GM12865 (cell line): ENCODE results near the gene URAD.
"Not testable (repeated sequence)": the region's sequence is repeated elsewhere in the genome, so short reads cannot be mapped to it uniquely, and the experiment has no call there.

Experiments
- DNase-seq: peaks from one replicate; pipeline ENCODE4 v3.0.0; 2010; ENCODE audit warnings: low read depth
- H3K4me3 ChIP-seq: 2 replicates; pipeline ENCODE4 v1.5.1; 2011; ENCODE audit warnings: mild to moderate bottlenecking, low read depth, low read length, control low read depth
- TF ChIP-seq, protein P1 (sequence below): IDR thresholded peaks from 2 replicates; pipeline ENCODE4 v1.5.1; 2011; ENCODE audit warnings: low read length, control low read depth, low read depth, inconsistent platforms; ENCODE audit not compliant: insufficient read depth; ENCODE audit errors: missing control alignments

The URAD gene

DNA sequence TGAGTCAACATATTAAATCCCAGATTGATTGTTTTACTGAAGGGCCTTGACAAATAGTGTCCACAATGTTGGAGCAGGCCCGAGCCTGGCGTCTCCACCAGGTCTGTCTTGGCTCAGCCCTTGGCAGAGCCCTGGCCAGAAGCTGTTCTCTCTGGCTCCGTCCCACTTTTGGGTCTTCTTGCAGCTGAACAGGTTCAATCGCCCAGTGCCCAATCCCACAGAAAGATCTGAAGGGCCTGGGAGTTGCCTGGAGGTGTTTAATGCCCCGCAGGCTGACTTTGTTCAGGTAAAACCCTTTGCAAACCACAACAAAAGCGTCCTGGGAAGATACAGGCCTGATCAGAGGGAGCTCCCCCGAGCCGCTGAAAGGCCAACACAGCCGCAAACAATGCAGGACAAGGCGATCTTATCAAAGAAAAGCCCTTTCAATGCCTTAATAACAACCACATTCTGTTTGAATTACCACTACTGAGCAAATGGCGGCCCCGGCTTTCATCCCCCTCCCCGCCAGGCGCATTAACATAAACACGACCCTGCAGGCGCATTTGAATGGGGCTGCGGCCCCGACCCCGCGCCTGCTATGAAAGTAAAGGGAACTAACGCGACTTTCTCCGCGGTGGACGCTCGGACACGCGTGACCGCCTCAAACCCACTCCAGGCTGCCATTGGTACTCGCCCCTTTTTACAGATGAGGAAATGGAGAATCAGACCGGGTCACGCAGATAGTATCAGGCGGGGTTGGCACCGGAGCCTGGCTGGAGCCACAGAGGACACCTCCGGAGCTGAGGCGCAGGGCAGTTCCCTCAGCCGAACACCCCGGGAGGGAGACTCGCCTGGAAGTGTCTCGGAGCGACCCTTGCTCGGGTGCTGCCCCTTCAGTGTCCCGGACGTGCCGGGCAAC, 22.5 kb downstream of the URAD start:
- TF ChIP-seq, protein P1, sequence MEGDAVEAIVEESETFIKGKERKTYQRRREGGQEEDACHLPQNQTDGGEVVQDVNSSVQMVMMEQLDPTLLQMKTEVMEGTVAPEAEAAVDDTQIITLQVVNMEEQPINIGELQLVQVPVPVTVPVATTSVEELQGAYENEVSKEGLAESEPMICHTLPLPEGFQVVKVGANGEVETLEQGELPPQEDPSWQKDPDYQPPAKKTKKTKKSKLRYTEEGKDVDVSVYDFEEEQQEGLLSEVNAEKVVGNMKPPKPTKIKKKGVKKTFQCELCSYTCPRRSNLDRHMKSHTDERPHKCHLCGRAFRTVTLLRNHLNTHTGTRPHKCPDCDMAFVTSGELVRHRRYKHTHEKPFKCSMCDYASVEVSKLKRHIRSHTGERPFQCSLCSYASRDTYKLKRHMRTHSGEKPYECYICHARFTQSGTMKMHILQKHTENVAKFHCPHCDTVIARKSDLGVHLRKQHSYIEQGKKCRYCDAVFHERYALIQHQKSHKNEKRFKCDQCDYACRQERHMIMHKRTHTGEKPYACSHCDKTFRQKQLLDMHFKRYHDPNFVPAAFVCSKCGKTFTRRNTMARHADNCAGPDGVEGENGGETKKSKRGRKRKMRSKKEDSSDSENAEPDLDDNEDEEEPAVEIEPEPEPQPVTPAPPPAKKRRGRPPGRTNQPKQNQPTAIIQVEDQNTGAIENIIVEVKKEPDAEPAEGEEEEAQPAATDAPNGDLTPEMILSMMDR: no peak
- no peak for DNase-seq
- H3K4me3 ChIP-seq: no peak overlapping the region

DNA sequence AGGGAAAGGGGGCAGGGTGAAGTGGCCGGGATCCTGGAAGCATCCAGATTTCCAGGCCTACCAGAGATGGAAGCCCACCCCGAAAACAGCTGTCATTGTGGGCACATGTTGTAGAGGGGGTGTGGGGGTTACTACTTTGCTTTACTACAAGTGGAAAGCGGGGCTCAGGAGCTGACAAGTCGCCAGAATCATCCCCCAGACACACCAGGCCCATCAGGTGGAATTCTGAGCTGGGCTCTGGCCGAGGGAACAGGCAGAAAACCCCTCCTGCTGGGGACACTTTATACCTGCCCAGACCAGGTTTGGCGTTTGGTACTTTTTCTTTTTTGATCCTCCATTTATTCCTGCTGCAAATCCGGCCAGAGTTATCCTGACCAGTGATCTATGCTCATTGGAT, 23.2 kb downstream of the URAD start:
- DNase-seq: no peak

DNA sequence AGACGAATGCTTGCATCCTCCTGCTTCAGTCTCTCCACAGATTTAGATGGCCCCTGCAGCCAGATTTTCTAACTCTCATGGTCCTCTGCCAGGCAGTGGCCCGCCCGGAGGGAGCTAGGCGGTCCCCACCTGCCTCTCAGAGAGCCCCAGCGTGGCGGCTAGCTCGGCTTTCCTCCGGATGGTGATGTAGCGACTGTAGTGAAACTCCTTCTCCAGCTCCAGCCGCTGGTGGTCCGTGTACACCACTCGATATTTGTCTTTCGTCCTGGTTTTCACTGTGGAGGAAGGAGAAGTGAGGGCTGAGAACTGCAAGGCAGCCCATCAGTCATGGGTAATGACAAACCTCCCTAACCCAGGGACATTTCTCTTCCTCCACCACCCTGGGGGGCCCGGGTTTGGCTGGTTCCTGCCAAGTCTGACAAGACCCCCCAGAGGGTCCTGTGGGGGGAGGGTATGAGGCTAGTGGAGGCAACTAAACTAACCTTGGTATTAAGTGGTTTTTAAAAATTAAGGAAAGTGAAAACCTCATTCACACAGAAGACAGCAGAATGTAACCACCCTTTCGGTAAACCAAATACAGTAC, 23.7 kb downstream of the URAD start:
- no peak overlapping the region for H3K4me3 ChIP-seq
- TF ChIP-seq, protein P1: no peak
- no peak for DNase-seq

More for the DNA sequence above, 23.2 kb downstream of the URAD start:
- H3K4me3 ChIP-seq: no peak overlapping the region
- TF ChIP-seq, protein P1: no peak

DNA sequence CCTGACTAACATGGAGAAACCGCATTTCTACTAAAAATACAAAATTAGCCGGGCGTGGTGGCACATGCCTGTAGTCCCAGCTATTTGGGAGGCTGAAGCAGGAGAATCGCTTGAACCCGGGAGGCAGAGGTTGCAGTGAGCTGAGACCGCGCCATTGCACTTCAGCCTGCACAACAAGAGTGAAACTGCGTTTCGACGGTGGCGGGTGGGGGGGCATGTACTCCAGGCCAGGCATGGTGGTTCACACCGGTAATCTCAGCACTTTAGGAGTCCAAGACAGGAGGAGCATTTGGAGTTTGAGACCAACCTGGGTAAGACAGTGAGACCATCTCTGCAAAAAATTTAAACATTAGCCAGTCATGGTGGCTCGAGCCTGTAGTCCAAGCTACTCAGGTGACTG, 24.3 kb downstream of the URAD start:
- not testable (repeated sequence) for H3K4me3 ChIP-seq, DNase-seq

DNA sequence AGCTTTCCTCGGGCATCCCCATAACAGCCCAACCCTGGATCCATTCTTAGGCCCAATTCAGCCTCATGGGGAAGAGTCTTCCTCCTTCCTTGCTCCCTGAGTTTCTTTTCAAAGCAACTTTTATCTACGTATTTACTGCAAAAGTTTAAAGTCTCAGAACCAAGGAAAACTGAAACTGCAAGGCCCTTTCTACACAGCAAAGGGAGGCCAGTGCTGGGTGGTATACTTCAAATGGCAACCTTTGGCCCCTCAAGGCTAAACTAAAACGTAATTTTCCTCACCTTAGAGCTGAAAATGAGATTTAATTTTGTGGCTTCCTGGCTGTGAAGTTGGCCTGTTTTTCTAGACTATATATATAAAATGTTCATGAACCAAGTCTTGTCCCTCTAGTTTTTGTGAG, 25.0 kb downstream of the URAD start:
- no peak for DNase-seq
- TF ChIP-seq, protein P1: no peak
- H3K4me3 ChIP-seq: no peak overlapping the region

DNA sequence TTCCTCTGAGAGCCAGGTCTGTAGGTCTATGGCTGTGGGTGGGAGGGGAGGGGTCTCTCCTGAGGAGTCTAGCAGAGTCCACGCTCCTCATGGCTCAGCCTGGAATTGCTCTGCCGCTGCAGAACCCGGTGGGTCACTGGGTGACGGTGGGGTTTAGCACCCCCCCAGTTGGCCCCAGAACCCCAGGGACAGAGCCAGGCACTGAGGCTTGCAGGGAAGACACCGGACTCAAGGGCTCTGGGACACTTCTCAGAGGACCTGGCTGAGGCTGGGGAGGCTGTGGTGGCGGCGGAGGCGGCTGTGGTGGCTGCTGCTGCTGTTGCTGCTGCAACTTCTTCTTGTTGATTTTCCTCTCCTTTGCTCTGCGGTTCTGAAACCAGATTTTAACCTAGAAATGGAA, 25.5 kb downstream of the URAD start:
- DNase-seq: no peak
- no peak overlapping the region for H3K4me3 ChIP-seq
- TF ChIP-seq, protein P1: no peak

DNA sequence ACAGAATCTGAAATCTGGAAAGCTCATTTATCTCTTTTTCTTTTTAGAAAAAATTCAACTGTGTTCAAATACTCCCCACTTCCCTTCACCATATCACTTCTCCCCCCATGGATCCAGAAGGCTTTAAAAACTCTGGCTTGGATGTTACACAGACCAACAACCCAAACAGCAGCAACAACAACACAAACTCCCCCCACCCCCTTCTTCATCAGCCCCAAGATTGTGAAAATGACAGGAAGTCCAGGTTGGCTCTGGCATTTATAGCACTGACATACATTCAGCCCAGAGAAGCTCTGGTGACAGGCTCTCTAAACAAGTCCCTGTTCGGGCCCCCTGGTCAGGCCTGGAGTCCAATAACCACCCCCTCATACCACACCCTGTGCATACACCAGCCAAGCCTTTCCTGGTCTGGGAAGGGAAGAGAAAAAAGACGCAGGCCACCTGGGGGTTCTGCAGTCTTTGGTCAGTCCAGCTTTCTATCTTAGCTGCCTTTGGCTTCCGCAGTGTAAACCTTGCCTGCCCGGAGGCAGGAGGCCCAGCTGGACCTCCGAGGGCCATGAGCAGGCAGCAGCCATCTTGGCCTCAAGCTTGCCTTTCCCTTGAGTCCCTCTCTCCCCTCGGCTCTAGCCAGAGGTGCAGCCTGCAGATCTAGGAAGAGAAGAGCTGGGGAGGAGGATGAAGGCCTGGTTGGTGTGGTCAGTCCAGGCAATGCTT, 26.2 kb downstream of the URAD start:
- TF ChIP-seq, protein P1: no peak
- no peak overlapping the region for H3K4me3 ChIP-seq
- no peak for DNase-seq
